GM18502 (cell line): Measurements from ENCODE around the gene OR13A1.
A peak's percentile ranks its signal among the peaks of the same experiment; 100 is the strongest.
"Not testable (repeated sequence)": the region's sequence is repeated elsewhere in the genome, so short reads cannot be mapped to it uniquely, and the experiment has no call there.

ENCODE experiments used
- ATAC-seq: cut with Tn5 transposase; IDR thresholded peaks from one replicate; pipeline ENCODE4 v1.9.1; 2021; ENCODE audit warnings: mild to moderate bottlenecking; ENCODE audit not compliant: unreplicated experiment, poor library complexity

OR13A1 gene

GRCh38 chr10:45315508-45315907 lies at the start of gene OR13A1:
OR13A1 (minus strand) TSS chr10:45315608; CDS start chr10:45304422, 11,186 bp downstream.
- no peak for ATAC-seq

DNA sequence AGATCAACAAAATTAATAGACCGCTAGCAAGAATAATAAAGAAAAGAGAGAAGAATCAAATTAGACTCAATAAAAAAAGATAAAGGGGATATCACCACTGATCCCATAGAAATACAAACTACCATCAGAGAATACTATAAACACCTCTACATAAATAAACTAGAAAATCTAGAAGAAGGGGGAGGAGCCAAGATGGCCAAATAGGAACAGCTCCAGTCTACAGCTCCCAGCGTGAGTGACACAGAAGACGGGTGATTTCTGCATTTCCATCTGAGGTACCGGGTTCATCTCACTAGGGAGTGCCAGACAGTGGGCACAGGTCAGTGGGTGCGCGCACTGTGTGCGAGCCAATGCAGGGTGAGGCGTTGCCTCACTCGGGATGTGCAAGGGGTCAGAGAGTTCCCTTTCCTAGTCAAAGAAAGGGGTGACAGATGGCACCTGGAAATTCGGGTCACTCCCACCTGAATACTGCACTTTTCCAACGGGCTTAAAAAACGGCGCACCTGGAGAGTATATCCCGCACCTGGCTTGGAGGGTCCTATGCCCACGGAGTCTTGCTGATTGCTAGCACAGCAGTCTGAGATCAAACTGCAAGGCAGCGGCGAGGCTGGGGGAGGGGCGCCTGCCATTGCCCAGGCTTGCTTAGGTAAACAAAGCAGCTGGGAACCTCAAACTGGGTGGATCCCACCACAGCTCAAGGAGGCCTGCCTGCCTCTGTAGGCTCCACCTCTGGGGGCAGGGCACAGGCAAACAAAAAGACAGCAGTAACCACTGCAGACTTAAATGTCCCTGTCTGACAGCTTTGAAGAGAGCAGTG lies 46.8 kb upstream of the OR13A1 start:
- ATAC-seq: not testable (repeated sequence)

DNA sequence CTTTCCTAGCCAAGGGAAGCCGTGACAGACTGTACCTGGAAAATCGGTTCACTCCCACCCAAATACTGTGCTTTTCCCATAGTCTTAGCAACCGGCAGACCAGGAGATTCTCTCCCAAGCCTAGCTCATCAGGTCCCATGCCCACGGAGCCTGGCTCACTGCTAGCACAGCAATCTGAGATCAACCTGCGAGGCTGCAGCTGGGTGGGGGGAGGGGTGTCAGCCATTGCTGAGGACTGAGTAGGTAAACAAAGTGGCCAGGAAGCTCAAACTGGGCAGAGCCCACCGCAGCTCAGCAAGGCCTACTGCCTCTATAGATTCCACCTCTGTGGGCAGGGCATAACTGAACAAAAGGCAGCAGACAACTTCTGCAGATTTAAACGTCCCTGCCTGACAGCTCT lies 43.6 kb upstream of the OR13A1 start:
- ATAC-seq: not testable (repeated sequence)

DNA sequence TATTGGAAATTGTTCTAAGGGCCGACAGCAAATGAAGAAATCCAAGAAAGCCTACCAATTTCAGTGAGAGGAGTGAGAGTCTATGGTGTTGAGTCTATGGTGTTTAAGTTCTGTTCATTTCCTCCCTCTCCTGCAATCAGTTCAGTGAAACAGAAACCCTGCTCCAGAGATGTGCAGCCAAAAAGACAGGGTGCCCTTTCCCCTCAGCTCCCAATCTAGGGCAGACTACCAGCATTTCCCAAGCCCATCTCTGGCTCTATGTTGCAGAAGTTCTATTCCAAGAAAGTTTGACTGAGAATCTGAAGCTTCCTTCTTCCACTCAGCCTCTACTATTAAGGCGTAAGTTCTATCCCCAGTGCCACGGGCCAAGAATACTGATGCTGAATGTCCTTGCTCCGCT lies 40.1 kb upstream of the OR13A1 start:
- no peak for ATAC-seq

- no peak for ATAC-seq
These were observed 38.9 kb upstream of the OR13A1 start for GRCh38 chr10:45354261-45354660.

- peak; percentile 70 for ATAC-seq
These were observed 37.8 kb upstream of the OR13A1 start for GRCh38 chr10:45353186-45353585.

DNA sequence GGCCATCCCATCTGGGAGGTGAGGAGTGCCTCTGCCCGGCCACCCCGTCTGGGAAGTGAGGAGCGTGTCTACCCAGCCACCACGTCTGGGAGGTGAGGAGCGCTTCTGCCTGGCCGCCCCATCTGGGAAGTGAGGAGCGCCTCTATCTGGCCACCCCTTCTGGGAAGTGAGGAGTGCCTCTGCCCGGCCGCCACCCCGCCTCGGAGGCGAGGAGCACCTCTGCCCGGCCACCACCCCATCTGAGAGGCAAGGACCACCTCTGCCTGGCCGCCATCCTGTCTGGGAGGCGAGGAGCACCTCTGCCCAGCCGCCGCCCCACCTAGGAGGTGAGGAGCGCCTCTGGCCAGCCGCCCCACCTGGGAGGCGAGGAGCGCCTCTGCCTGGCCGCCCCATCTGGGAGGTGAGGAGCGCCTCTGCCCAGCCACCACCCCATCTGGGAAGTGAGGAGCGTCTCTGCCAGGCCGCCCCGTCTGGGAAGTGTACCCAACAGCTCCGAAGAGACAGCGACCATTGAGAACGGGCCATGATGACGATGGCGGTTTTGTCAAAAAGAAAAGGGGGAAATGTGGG lies 32.9 kb upstream of the OR13A1 start:
- ATAC-seq: not testable (repeated sequence)

DNA sequence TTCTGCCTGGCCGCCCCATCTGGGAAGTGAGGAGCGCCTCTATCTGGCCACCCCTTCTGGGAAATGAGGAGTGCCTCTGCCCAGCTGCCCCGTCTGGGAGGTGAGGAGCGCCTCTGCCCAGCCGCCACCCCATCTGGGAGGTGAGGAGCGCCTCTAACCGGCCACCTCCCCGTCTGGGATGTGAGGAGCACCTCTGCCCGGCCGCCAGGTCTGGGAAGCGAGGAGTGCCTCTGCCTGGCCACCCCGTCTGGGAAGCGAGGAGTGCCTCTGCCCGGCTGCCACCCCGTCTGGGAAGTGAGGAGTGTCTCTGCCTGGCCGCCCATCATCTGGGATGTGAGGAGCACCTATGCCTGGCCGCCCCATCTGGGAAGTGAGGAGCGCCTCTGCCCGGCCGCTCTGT lies 32.1 kb upstream of the OR13A1 start:
- not testable (repeated sequence) for ATAC-seq

DNA sequence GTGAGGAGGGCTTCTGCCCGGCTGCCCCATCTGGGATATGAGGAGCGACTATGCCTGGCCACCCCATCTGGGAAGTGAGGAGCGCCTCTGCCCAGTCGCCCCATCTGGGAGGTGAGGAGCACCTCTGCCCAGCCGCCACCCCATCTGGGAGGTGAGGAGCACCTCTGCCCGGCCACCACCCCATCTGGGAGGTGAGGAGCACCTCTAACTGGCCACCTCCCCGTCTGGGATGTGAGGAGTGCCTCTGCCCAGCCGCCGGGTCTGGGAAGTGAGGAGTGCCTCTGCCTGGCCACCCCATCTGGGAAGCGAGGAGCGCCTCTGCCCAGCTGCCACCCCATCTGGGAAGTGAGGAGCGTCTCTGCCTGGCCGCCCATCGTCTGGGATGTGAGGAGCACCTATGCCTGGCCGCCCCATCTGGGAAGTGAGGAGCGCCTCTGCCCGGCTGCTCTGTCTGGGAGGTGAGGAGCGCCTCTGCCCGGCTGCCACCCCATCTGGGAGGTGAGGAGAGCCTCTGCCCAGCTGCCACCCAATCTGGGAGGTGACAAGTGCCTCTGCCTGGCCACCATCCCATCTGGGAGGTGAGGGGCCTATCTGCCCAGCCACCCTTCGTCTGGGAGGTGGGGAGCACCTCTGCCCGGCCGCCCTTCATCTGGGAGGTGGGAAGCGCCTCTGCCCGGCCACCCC lies 31.4 kb upstream of the OR13A1 start:
- ATAC-seq: not testable (repeated sequence)

DNA sequence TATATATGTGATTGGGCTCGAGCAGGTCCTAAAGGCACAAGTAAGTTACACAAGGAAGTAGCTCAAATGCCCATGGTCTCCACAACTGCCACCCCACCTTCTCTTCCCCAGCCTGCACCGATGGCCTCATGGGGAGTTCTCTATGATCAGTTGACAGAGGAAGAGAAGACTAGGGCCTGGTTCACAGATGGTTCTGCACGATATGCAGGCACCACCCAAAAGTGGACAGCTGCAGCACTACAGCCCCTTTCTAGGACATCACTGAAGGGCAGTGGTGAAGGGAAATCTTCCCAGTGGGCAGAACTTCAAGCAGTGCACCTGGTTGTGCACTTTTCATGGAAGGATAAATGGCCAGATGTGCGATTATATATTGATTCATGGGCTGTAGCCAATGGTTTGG lies 25.0 kb upstream of the OR13A1 start:
- ATAC-seq: not testable (repeated sequence)

DNA sequence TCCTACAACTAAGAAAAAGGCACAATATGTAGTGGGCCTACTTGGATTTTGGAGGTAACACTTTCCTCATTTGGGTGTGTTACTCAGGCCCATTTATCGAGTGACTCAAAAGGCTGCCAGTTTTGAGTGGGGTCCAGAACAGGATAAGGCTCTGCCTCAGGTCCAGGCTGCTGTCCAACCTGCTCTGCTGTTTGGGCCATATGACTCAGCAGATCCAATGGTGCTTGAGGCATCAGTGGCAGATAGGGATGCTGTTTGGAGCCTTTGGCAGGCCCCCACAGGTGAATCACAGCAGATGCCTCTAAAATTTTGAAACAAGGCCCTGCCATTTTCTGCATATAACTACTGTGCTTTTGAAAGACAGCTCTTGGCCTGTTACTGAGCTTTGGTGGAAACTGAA lies 24.5 kb upstream of the OR13A1 start:
- no peak for ATAC-seq

DNA sequence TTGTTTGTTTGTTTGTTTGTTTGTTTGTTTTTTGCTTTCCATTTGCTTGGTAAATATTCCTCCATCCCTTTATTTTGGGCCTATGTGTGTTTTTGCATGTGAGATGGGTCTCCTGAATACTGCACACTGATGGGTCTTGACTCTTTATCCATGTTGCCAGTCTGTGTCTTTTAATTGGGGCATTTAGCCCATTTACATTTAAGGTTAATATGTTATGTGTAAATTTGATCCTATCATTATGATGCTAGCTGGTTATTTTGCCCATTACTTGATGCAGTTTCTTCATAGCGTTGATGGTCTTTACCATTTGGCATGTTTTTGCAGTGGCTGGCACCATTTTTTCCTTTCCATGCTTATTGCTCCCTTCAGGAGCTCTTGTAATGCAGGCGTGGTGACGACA lies 16.4 kb upstream of the OR13A1 start:
- not testable (repeated sequence) for ATAC-seq

DNA sequence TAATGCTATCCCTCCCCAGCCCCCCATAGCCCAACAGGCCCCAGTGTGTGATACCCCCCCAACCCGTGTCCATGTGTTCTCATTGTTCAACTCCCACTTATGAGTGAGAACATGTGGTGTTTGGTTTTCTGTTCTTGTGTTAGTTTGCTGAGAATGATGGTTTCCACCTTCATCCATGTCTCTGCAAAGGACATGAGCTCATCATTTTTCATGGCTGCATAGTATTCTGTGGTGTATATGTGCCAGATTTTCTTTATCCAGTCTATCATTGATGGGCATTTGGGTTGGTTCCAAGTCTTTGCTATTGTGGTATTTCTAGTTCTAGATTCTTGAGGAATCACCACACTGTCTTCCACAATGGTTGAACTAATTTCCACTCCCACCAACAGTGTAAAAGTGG lies 11.5 kb upstream of the OR13A1 start:
- ATAC-seq: not testable (repeated sequence)

DNA sequence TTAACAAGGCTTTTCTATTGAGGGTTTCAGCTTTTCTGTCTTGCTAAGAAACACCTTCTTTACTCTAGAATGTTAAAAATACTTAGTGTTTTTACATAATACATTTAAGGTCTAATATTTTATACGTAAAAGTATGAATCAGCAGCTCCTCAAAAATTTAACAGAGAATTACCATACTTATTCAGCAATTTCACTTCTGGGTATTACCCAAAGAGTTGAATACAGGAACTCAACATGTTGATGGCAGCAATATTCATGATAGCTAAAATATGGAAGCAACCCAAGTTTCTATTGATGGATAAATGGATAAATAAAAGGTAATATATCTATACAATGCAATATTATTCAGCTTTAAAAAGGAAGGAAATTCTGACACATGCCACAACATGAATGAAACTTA lies 9.7 kb upstream of the OR13A1 start:
- no peak for ATAC-seq

GRCh38 chr10:45319702-45320101 lies 4.3 kb upstream of the OR13A1 start:
- ATAC-seq: no peak

DNA sequence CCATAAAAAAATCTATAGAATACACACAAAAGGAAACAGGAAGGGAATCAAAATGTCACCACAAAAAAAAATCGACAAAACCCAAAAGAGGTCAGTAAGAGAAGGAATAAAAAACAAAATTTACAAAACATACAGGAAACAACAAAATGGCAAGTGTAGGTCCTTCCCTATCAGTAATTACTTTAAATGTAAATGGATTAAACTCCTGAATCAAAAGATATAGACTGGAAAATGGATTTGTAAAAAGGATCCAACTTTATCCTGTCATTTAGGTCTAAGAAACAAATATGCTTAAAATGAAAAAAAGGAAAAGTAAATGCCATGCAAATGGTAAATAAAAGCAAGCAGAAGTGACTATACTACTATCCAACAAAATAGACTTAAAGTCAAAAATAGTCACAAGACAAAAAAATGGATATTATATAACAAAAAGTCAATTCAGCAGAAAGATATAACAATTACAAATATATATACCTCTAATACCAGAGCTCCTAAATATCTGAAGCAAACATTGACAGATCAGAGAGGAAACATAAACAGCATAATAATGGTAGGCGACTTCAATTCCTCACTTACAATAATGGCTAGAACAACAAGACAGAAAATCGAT lies 2.0 kb downstream of the OR13A1 start:
- no peak for ATAC-seq

- ATAC-seq: no peak
These were observed 6.7 kb downstream of the OR13A1 start for GRCh38 chr10:45308707-45309106.

GRCh38 chr10:45302573-45302972 lies 12.8 kb downstream of the OR13A1 start:
- no peak for ATAC-seq

- ATAC-seq: not testable (repeated sequence)
These were observed 17.0 kb downstream of the OR13A1 start for GRCh38 chr10:45298341-45298955.

DNA sequence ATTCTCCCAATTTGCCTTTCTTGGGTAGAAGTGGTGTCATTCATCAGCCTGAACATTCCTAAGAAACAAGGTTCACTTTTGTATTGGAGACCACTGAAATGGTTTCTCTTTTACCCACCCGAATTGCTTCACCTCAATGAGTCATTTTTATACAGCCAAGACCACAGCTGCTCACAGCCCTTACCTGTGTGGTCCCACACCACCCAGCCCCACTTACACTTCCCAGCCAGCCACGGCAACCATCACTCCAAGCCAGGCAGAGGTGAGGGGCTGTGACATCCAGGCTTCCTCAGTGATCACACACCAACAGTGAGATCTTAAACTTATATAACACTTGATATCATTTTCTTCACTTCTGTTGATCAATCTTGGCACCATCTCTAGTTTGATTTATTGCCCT lies 20.7 kb downstream of the OR13A1 start:
- ATAC-seq: no peak
